ENCODE data around the gene CDH4.
"Not testable (repeated sequence)": the region's sequence is repeated elsewhere in the genome, so short reads cannot be mapped to it uniquely, and the experiment has no call there.

The CDH4 gene

GRCh38 chr20:61253640-61254511, 1.8 kb downstream of the CDH4 start:
- DNase-seq, result no peak

- DNase-seq, result no peak
These were observed 3.0 kb downstream of the CDH4 start for GRCh38 chr20:61254881-61255626.

- no peak for DNase-seq
These were observed 4.3 kb downstream of the CDH4 start for GRCh38 chr20:61256365-61256764.

GRCh38 chr20:61256824-61257223, 4.8 kb downstream of the CDH4 start:
- no peak for DNase-seq

- DNase-seq, result no peak
These were observed 5.5 kb downstream of the CDH4 start for GRCh38 chr20:61257611-61258010.

GRCh38 chr20:61259741-61260140, 7.7 kb downstream of the CDH4 start:
- no peak for DNase-seq

- no peak for DNase-seq
These were observed 8.8 kb downstream of the CDH4 start for GRCh38 chr20:61260905-61261304.

- no peak for DNase-seq
These were observed 10.0 kb downstream of the CDH4 start for GRCh38 chr20:61262036-61262435.

GRCh38 chr20:61262514-61262913, 10.5 kb downstream of the CDH4 start:
- DNase-seq, result no peak

- DNase-seq, result peak in 2 of 4 experiments; percentile 3 to 10
These were observed 11.1 kb downstream of the CDH4 start for GRCh38 chr20:61263084-61263695.

- no peak for DNase-seq
These were observed 11.9 kb downstream of the CDH4 start for GRCh38 chr20:61263938-61264337.

GRCh38 chr20:61267241-61267640, 15.2 kb downstream of the CDH4 start:
- DNase-seq, result no peak

- no peak for DNase-seq
These were observed 16.0 kb downstream of the CDH4 start for GRCh38 chr20:61268024-61268423.

GRCh38 chr20:61271312-61272231, 19.5 kb downstream of the CDH4 start:
- DNase-seq, result no peak

- DNase-seq, result not testable (repeated sequence)
These were observed 21.0 kb downstream of the CDH4 start for GRCh38 chr20:61273024-61273423.

GRCh38 chr20:61273666-61274065, 21.6 kb downstream of the CDH4 start:
- not testable (repeated sequence) for DNase-seq

GRCh38 chr20:61274326-61274725, 22.3 kb downstream of the CDH4 start:
- no peak for DNase-seq

- DNase-seq, result no peak
These were observed 26.2 kb downstream of the CDH4 start for GRCh38 chr20:61278296-61278695.

GRCh38 chr20:61279621-61280150, 27.6 kb downstream of the CDH4 start:
- no peak for DNase-seq

- no peak for DNase-seq
These were observed 28.3 kb downstream of the CDH4 start for GRCh38 chr20:61280217-61280980.

GRCh38 chr20:61281286-61281795, 29.3 kb downstream of the CDH4 start:
- DNase-seq, result no peak
